ENCODE data around the gene RECQL.

Gene RECQL

DNA sequence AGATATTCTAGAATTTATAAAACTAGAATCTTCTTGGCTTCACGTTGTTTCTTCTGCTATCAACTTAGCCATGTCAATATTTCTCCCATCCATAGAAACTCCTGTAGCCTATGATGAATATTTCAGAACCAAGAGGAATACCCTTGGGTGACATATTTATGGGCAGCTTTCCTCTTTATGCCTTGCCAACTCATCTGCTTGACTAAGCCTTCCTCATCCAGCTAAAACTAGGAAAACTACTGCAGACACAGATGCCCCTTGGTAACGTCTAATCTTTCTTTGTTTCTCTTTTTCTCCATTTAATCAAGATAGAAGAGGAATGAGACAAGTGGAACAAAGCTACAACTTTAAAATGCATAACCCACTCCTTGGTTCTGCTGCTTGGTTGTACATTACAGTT, 6.4 kb upstream of the RECQL start:
- no peak overlapping the region for H3K4me3 ChIP-seq (ENCODE audit: low read length)
- DNase-seq (ENCODE audit: low read depth) = no peak
- TF ChIP-seq, protein P1, sequence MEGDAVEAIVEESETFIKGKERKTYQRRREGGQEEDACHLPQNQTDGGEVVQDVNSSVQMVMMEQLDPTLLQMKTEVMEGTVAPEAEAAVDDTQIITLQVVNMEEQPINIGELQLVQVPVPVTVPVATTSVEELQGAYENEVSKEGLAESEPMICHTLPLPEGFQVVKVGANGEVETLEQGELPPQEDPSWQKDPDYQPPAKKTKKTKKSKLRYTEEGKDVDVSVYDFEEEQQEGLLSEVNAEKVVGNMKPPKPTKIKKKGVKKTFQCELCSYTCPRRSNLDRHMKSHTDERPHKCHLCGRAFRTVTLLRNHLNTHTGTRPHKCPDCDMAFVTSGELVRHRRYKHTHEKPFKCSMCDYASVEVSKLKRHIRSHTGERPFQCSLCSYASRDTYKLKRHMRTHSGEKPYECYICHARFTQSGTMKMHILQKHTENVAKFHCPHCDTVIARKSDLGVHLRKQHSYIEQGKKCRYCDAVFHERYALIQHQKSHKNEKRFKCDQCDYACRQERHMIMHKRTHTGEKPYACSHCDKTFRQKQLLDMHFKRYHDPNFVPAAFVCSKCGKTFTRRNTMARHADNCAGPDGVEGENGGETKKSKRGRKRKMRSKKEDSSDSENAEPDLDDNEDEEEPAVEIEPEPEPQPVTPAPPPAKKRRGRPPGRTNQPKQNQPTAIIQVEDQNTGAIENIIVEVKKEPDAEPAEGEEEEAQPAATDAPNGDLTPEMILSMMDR (IDR thresholded peaks at IDR 0.05; ENCODE audit: insufficient read depth, low read depth, low read length, missing control alignments) = no peak

DNA sequence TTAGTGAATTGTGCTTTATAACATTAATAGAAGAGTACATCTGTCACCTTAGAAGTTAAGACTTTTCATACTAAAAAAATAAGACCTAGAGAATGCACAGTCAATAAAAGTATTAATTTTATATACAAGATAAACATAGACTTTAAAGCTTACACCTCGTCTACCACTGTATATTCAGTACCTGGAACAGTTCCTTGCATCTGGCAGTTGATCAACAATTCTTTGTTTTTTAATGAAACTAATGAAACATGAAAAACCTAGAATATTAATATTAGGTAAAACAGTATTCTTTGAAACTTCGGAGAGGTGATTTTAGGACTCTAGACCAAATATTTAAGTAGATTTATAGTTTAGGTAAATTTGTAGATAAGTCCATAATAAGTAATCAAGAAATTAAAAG, 4.5 kb upstream of the RECQL start:
- no peak overlapping the region for H3K4me3 ChIP-seq (ENCODE audit: low read length)
- TF ChIP-seq, protein P1 (IDR thresholded peaks at IDR 0.05; ENCODE audit: insufficient read depth, low read depth, low read length, missing control alignments) = no peak
- no peak for DNase-seq (ENCODE audit: low read depth)

DNA sequence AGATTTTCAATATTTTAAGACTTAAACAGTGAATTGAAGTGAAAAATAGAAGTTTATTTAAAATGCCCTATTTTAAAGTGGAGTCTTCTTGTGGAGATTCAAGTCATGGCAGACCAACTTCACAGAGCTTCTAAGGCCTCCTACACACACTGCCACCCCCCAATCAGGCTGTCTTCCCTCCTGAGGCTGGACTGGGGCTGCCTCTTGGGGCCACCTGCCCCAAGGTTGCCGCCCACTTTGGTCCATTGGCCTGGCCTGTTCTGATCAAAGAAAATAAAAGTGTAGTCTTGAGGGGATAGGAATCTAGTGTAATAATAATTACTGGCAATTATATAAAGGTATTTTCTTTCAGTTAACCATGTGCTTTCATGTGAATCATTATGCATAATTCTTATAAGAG, 1.4 kb upstream of the RECQL start:
- no peak for DNase-seq (ENCODE audit: low read depth)
- TF ChIP-seq, protein P1 (IDR thresholded peaks at IDR 0.05; ENCODE audit: insufficient read depth, low read depth, low read length, missing control alignments) = no peak
- peak overlapping the region; percentile 1 for H3K4me3 ChIP-seq (ENCODE audit: low read length)

DNA sequence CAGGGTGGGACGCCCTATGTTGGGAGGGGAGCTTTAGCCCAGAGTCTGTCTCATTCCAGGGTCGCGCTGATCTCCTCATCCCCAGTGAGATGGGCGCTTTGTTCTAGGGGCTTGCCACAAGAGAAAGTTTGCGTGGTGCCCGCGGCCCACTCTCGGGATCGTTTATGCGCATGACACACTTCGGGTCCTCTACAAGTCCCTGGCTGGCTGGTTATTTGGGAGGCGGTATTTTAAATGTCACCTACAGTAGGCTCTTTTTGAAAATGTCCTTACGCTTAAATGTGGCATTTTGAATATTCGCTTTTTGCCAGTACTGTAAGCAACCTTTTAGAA, 695 bp upstream of the RECQL start:
- peak overlapping the region; percentile 92 for H3K4me3 ChIP-seq (ENCODE audit: low read length)
- DNase-seq (ENCODE audit: low read depth) = peak; percentile 24
- TF ChIP-seq, protein P1 (IDR thresholded peaks at IDR 0.05; ENCODE audit: insufficient read depth, low read depth, low read length, missing control alignments) = no peak

DNA sequence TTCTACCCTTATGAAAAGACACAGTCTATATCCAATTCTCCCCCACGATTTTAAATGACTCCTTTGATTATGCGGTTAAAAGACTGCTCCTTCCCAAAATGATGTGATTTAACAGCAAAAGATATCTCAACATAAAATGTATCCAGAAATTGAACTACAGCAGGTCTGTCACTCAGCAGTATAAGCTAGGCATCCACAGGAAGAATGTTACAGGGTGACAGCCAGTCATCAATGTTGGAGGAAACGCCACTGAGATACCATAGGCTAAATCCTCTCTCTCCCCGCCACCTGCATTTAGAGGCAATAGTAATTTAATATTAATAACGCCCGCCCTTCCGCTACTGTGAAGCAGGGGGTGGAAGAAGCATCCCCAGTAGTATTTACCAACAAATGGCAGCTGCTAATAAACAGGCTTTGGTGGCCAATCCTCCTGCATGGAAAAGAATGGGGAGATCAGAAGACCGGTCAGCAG, 613 bp downstream of the RECQL start:
- TF ChIP-seq, protein P1 (IDR thresholded peaks at IDR 0.05; ENCODE audit: insufficient read depth, low read depth, low read length, missing control alignments) = no peak
- H3K4me3 ChIP-seq (ENCODE audit: low read length) = peak overlapping the region; percentile 92
- DNase-seq (ENCODE audit: low read depth) = no peak

DNA sequence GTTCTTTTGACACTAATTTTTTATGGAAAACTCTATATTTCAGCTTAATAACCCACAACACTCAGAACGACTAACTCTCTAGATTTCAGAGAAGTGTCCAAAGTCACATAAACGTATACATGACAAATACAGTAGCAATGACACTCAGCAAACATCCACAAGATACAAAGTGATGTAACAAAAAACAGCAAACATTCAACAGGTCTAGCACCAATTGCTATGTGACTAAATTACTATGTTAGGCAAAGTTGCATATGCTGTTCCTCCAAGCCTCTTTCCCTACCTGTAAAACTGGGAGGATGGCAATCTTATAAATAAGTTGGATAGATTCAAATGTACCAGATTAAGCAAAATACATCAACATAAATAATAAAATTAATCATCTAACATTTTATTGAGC, 1.7 kb downstream of the RECQL start:
- no peak overlapping the region for H3K4me3 ChIP-seq (ENCODE audit: low read length)
- TF ChIP-seq, protein P1 (IDR thresholded peaks at IDR 0.05; ENCODE audit: insufficient read depth, low read depth, low read length, missing control alignments) = no peak
- DNase-seq (ENCODE audit: low read depth) = no peak

DNA sequence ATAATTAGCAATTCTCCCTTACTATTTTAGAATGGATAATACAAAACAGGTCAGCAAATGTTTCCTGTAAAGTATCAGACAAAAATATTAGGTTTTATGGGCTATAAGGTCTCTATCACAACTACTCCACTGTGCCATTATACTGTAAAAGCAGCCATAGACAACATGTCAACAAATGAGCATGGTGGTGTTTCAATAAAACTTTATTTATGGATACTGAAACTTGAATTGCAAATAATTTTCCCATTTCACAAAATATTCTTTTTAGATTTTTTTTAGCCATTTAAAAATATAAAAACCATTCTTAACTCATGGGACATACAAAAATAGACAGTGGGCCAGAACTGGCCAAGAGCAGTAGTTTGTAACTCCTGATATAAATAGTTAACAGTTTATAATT, 15.4 kb downstream of the RECQL start:
- DNase-seq (ENCODE audit: low read depth) = no peak
- TF ChIP-seq, protein P1 (IDR thresholded peaks at IDR 0.05; ENCODE audit: insufficient read depth, low read depth, low read length, missing control alignments) = no peak

More for the DNA sequence above, 15.4 kb downstream of the RECQL start:
- no peak overlapping the region for H3K4me3 ChIP-seq (ENCODE audit: low read length)

Measured in epithelial cell of esophagus (primary cell).